C4-2B (cell line): ENCODE data around the gene SYNE4.

Source experiments
- ZFX ChIP-seq: fragments of 450-650 bp; IDR thresholded peaks from 2 replicates; pipeline ENCODE4 v1.6.1; 2017
- TF ChIP-seq, protein P1 (sequence below): fragments of 450-650 bp; conservative IDR thresholded peaks from 2 replicates; pipeline ENCODE4 v1.5.1; 2017; ENCODE audit warnings: mild to moderate bottlenecking

DNA sequence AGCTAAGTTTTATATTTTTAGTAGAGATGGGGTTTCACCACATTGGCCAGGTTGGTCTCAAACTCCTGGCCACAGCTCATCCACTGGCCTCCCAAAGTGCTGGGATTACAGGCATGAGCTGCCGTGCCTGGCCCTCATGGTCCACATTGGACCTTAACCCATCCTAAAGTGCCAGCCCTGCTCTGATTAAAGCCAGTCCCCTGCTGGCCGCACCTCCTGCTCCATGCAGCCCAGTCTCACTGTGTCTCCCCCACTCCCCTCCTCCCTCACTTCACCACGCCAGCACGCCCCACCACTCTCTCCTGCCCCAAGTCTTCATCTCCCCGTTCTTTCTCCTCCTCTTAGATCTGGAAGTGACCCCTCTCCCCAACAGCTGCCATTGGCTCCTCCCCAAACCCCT is 30.3 kb downstream of the SYNE4 start:
- TF ChIP-seq, protein P1, sequence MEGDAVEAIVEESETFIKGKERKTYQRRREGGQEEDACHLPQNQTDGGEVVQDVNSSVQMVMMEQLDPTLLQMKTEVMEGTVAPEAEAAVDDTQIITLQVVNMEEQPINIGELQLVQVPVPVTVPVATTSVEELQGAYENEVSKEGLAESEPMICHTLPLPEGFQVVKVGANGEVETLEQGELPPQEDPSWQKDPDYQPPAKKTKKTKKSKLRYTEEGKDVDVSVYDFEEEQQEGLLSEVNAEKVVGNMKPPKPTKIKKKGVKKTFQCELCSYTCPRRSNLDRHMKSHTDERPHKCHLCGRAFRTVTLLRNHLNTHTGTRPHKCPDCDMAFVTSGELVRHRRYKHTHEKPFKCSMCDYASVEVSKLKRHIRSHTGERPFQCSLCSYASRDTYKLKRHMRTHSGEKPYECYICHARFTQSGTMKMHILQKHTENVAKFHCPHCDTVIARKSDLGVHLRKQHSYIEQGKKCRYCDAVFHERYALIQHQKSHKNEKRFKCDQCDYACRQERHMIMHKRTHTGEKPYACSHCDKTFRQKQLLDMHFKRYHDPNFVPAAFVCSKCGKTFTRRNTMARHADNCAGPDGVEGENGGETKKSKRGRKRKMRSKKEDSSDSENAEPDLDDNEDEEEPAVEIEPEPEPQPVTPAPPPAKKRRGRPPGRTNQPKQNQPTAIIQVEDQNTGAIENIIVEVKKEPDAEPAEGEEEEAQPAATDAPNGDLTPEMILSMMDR, result no peak
- TF ChIP-seq ZFX, result no peak
